ENCODE results near the gene SCAMP1.
"Not testable (repeated sequence)": the region's sequence is repeated elsewhere in the genome, so short reads cannot be mapped to it uniquely, and the experiment has no call there.

Gene SCAMP1

GRCh38 chr5:78345485-78345884 is 14.9 kb upstream of the SCAMP1 start:
- no peak for ATAC-seq
- no peaks in the 10 kb centered on the region for H3K4me1 Mint-ChIP-seq
- H3K27ac Mint-ChIP-seq, result no peak overlapping the region

GRCh38 chr5:78353520-78353919 is 6.9 kb upstream of the SCAMP1 start:
- H3K4me3 Mint-ChIP-seq, result no peak overlapping the region
- ATAC-seq (no peak), DNase-seq (ENCODE audit: low spot score in 2 of 2) (no peak)
- H3K27ac Mint-ChIP-seq, result no peak overlapping the region
- peaks cover 7% of the 10 kb centered on the region for H3K36me3 Mint-ChIP-seq
- peaks cover 14% of the 10 kb centered on the region for H3K4me1 Mint-ChIP-seq
- no peaks in the 10 kb centered on the region for H3K9me3 Mint-ChIP-seq

More at GRCh38 chr5:78345485-78345884, 14.9 kb upstream of the SCAMP1 start:
- DNase-seq (ENCODE audit: low spot score in 2 of 2), result no peak
- H3K36me3 Mint-ChIP-seq, result no peaks in the 10 kb centered on the region
- H3K9me3 Mint-ChIP-seq, result no peaks in the 10 kb centered on the region
- no peak overlapping the region for H3K4me3 Mint-ChIP-seq

GRCh38 chr5:78354066-78354670 is 6.2 kb upstream of the SCAMP1 start:
- no peak for ATAC-seq
- no peak overlapping the region for H3K4me3 Mint-ChIP-seq
- no peak overlapping the region for H3K27ac Mint-ChIP-seq

GRCh38 chr5:78355561-78355960 is 4.9 kb upstream of the SCAMP1 start:
- H3K27ac Mint-ChIP-seq, result no peak overlapping the region
- H3K9me3 Mint-ChIP-seq, result no peaks in the 10 kb centered on the region
- no peak overlapping the region for H3K4me3 Mint-ChIP-seq
- H3K4me1 Mint-ChIP-seq, result peaks cover 22% of the 10 kb centered on the region
- ATAC-seq, result no peak
- peaks cover 15% of the 10 kb centered on the region for H3K36me3 Mint-ChIP-seq
- no peak for DNase-seq (ENCODE audit: low spot score in 2 of 2)

More at GRCh38 chr5:78354066-78354670, 6.2 kb upstream of the SCAMP1 start:
- Mint-ChIP-seq H3K4me1 (peaks cover 20% of the 10 kb centered on the region), H3K9me3 (no peaks in the 10 kb centered on the region), H3K36me3 (peaks cover 7% of the 10 kb centered on the region)
- DNase-seq (ENCODE audit: low spot score in 2 of 2), result no peak

GRCh38 chr5:78359455-78359830 is 974 bp upstream of the SCAMP1 start:
- H3K27ac Mint-ChIP-seq, result peak overlapping the region; percentile 97
- H3K9me3 Mint-ChIP-seq; DNase-seq (ENCODE audit: low spot score in 2 of 2); ATAC-seq: not testable (repeated sequence)
- peaks cover 15% of the 10 kb centered on the region for H3K36me3 Mint-ChIP-seq
- peak overlapping the region; percentile 93 for H3K4me3 Mint-ChIP-seq
- H3K4me1 Mint-ChIP-seq, result peaks cover 30% of the 10 kb centered on the region

- peak; percentile 7 for ATAC-seq
- DNase-seq (ENCODE audit: low spot score in 2 of 2), result no peak
- Mint-ChIP-seq H3K4me3 (peak overlapping the region; percentile 93), H3K9me3 (no peaks in the 10 kb centered on the region), H3K36me3 (peaks cover 15% of the 10 kb centered on the region), H3K27ac (peak overlapping the region; percentile 97), H3K4me1 (peaks cover 30% of the 10 kb centered on the region)
Observed at GRCh38 chr5:78360674-78360923, 182 bp downstream of the SCAMP1 start.

GRCh38 chr5:78360924-78361630 is 660 bp downstream of the SCAMP1 start:
- DNase-seq (ENCODE audit: low spot score in 2 of 2) (peak; percentile 44 to 81), ATAC-seq (peak; percentile 72)
- Mint-ChIP-seq H3K27ac (peak overlapping the region; percentile 97), H3K9me3 (no peaks in the 10 kb centered on the region), H3K4me3 (peak overlapping the region; percentile 93), H3K36me3 (peaks cover 15% of the 10 kb centered on the region), H3K4me1 (peaks cover 30% of the 10 kb centered on the region)

GRCh38 chr5:78361631-78361993 is 1.2 kb downstream of the SCAMP1 start:
- H3K36me3 Mint-ChIP-seq, result peaks cover 15% of the 10 kb centered on the region
- H3K27ac Mint-ChIP-seq, result peak overlapping the region; percentile 97
- DNase-seq (ENCODE audit: low spot score in 2 of 2), result no peak
- ATAC-seq, result no peak
- no peaks in the 10 kb centered on the region for H3K9me3 Mint-ChIP-seq
- peaks cover 30% of the 10 kb centered on the region for H3K4me1 Mint-ChIP-seq
- H3K4me3 Mint-ChIP-seq, result peak overlapping the region; percentile 93

- Mint-ChIP-seq H3K4me1 (peaks cover 29% of the 10 kb centered on the region), H3K9me3 (no peaks in the 10 kb centered on the region), H3K36me3 (peaks cover 12% of the 10 kb centered on the region), H3K27ac (no peak overlapping the region), H3K4me3 (peak overlapping the region; percentile 93)
- DNase-seq (ENCODE audit: low spot score in 2 of 2) (no peak), ATAC-seq (no peak)
Observed at GRCh38 chr5:78362220-78362619, 1.8 kb downstream of the SCAMP1 start.

- Mint-ChIP-seq H3K36me3 (peaks cover 9% of the 10 kb centered on the region), H3K4me1 (peaks cover 20% of the 10 kb centered on the region), H3K9me3 (no peaks in the 10 kb centered on the region), H3K4me3 (no peak overlapping the region), H3K27ac (no peak overlapping the region)
- DNase-seq (ENCODE audit: low spot score in 2 of 2), result no peak
- no peak for ATAC-seq
Observed at GRCh38 chr5:78364005-78364404, 3.6 kb downstream of the SCAMP1 start.

GRCh38 chr5:78367318-78367991 is 7.0 kb downstream of the SCAMP1 start:
- Mint-ChIP-seq H3K9me3 (no peaks in the 10 kb centered on the region), H3K4me1 (peaks cover 19% of the 10 kb centered on the region), H3K36me3 (no peaks in the 10 kb centered on the region), H3K27ac (no peak overlapping the region), H3K4me3 (no peak overlapping the region)
- DNase-seq (ENCODE audit: low spot score in 2 of 2) (no peak), ATAC-seq (peak; percentile 86)

- H3K36me3 Mint-ChIP-seq, result no peaks in the 10 kb centered on the region
- H3K27ac Mint-ChIP-seq, result no peak overlapping the region
- H3K4me1 Mint-ChIP-seq, result peaks cover 19% of the 10 kb centered on the region
- ATAC-seq, result no peak
- no peaks in the 10 kb centered on the region for H3K9me3 Mint-ChIP-seq
- no peak overlapping the region for H3K4me3 Mint-ChIP-seq
- DNase-seq (ENCODE audit: low spot score in 2 of 2), result no peak
Observed at GRCh38 chr5:78369680-78370079, 9.3 kb downstream of the SCAMP1 start.

- Mint-ChIP-seq H3K36me3 (no peaks in the 10 kb centered on the region), H3K4me3 (no peak overlapping the region), H3K27ac (no peak overlapping the region), H3K9me3 (no peaks in the 10 kb centered on the region), H3K4me1 (peaks cover 22% of the 10 kb centered on the region)
- ATAC-seq, result no peak
- DNase-seq (ENCODE audit: low spot score in 2 of 2), result no peak
Observed at GRCh38 chr5:78373231-78373630, 12.8 kb downstream of the SCAMP1 start.

- peaks cover 18% of the 10 kb centered on the region for H3K4me1 Mint-ChIP-seq
- no peak overlapping the region for H3K27ac Mint-ChIP-seq
- no peak for ATAC-seq
Observed at GRCh38 chr5:78376315-78376714, 15.9 kb downstream of the SCAMP1 start.

GRCh38 chr5:78377056-78377717 is 16.8 kb downstream of the SCAMP1 start:
- no peak for DNase-seq (ENCODE audit: low spot score in 2 of 2)
- peak; percentile 83 for ATAC-seq
- Mint-ChIP-seq H3K9me3 (no peaks in the 10 kb centered on the region), H3K27ac (peak overlapping the region; percentile 1), H3K4me3 (no peak overlapping the region), H3K36me3 (no peaks in the 10 kb centered on the region), H3K4me1 (peaks cover 24% of the 10 kb centered on the region)

More at GRCh38 chr5:78376315-78376714, 15.9 kb downstream of the SCAMP1 start:
- Mint-ChIP-seq H3K36me3 (no peaks in the 10 kb centered on the region), H3K4me3 (no peak overlapping the region), H3K9me3 (no peaks in the 10 kb centered on the region)
- no peak for DNase-seq (ENCODE audit: low spot score in 2 of 2)
